HEK293 (cell line): ENCODE data around the gene ABHD4.

Experiments used
- CTCF ChIA-PET: fragments of 350-600 bp; formaldehyde crosslinking; extraction: SDS; loops from one replicate; lab custom pipeline; 2021; ENCODE audit warnings: antibody characterized with exemption; lab: Yijun Ruan, JAX
- POLR2A ChIA-PET: fragments of 300-600 bp; formaldehyde crosslinking; extraction: SDS; loops from one replicate; lab custom pipeline; 2020; ENCODE audit warnings: antibody characterized with exemption, inconsistent platforms; lab: Yijun Ruan, JAX
- H3K27ac ChIP-seq: fragments of 200-500 bp; sonication (Bioruptor generic); 2 replicates; pipeline ENCODE4 v1.5.1; 2014; ENCODE audit warnings: low read depth, low read length, control low read depth, inconsistent platforms; ENCODE audit errors: extremely low read depth
- H3K36me3 ChIP-seq, 2 experiments: fragments of 200-500 bp in 1 of 2; sonication (Bioruptor generic) in 1 of 2; 1 replicate in 1 of 2; 2 replicates in 1 of 2; pipeline ENCODE4 v1.5.1; 2014 to 2017; ENCODE audit warnings: inconsistent platforms in 2 of 2, low read length in 2 of 2; ENCODE audit not compliant: control insufficient read depth in 2 of 2, insufficient read depth in 1 of 2
- H3K4me1 ChIP-seq: fragments of 200-500 bp; sonication (Bioruptor generic); 2 replicates; pipeline ENCODE4 v1.5.1; 2014; ENCODE audit warnings: mild to moderate bottlenecking, low read length, inconsistent platforms; ENCODE audit not compliant: control insufficient read depth, insufficient read depth
- H3K4me3 ChIP-seq: 2 replicates; pipeline ENCODE4 v1.5.1; 2011; ENCODE audit warnings: low read depth, mild to moderate bottlenecking, control low read depth, low read length, moderate library complexity
- H3K9me3 ChIP-seq: fragments of 200-500 bp; sonication (Bioruptor generic); 2 replicates; pipeline ENCODE4 v1.5.1; 2014; ENCODE audit warnings: low read depth, low read length, inconsistent platforms; ENCODE audit not compliant: control insufficient read depth, insufficient read depth
- GLI4 ChIP-seq: fragments of 450-650 bp; formaldehyde crosslinking; IDR thresholded peaks from 2 replicates; pipeline ENCODE4 v1.5.1; 2016; ENCODE audit warnings: missing biosample characterization, missing genetic modification characterization
- HOXD13 ChIP-seq: sonication (generic); formaldehyde crosslinking; IDR thresholded peaks from 2 replicates; pipeline ENCODE4 v1.8.0; 2022; ENCODE audit warnings: missing genetic modification reagents, borderline replicate concordance
- KLF1 ChIP-seq: fragments of 450-650 bp; formaldehyde crosslinking; IDR thresholded peaks from 2 replicates; pipeline ENCODE4 v1.5.1; 2016; ENCODE audit warnings: missing biosample characterization, missing genetic modification characterization
- KLF17 ChIP-seq: fragments of 450-650 bp; formaldehyde crosslinking; IDR thresholded peaks from 2 replicates; pipeline ENCODE4 v1.5.1; 2016; ENCODE audit warnings: missing biosample characterization, missing genetic modification characterization
- PRDM1 ChIP-seq: fragments of 450-650 bp; formaldehyde crosslinking; IDR thresholded peaks from 2 replicates; pipeline ENCODE4; 2016; ENCODE audit warnings: missing biosample characterization, missing genetic modification characterization
- PRDM10 ChIP-seq: fragments of 450-650 bp; formaldehyde crosslinking; IDR thresholded peaks from 2 replicates; pipeline ENCODE4 v1.5.1; 2016; ENCODE audit warnings: missing biosample characterization, missing genetic modification characterization
- SCRT1 ChIP-seq: fragments of 450-650 bp; formaldehyde crosslinking; IDR thresholded peaks from 2 replicates; pipeline ENCODE4 v1.5.1; 2016; ENCODE audit warnings: missing biosample characterization, missing genetic modification characterization, borderline replicate concordance
- ZFHX2 ChIP-seq: fragments of 450-650 bp; formaldehyde crosslinking; conservative IDR thresholded peaks from 2 replicates; pipeline ENCODE4 v1.5.1; 2016; ENCODE audit warnings: missing biosample characterization, missing genetic modification characterization
- ZNF114 ChIP-seq: fragments of 450-650 bp; formaldehyde crosslinking; IDR thresholded peaks from 2 replicates; pipeline ENCODE4 v1.5.0; 2017; ENCODE audit warnings: missing biosample characterization, missing genetic modification characterization
- ZNF266 ChIP-seq: fragments of 450-650 bp; formaldehyde crosslinking; IDR thresholded peaks from 2 replicates; pipeline ENCODE4 v1.5.1; 2016; ENCODE audit warnings: missing biosample characterization, missing genetic modification characterization, low read depth
- ZNF280D ChIP-seq: fragments of 450-650 bp; formaldehyde crosslinking; IDR thresholded peaks from 2 replicates; pipeline ENCODE4 v1.5.1; 2016; ENCODE audit warnings: missing biosample characterization, missing genetic modification characterization
- ZNF324 ChIP-seq: fragments of 450-650 bp; formaldehyde crosslinking; IDR thresholded peaks from 2 replicates; pipeline ENCODE4 v1.5.1; 2016; ENCODE audit warnings: missing biosample characterization, missing genetic modification characterization
- ZNF394 ChIP-seq: fragments of 450-650 bp; formaldehyde crosslinking; IDR thresholded peaks from 2 replicates; pipeline ENCODE4 v1.5.1; 2016; ENCODE audit warnings: missing biosample characterization, missing genetic modification characterization, mild to moderate bottlenecking, moderate library complexity, borderline replicate concordance
- ZNF561 ChIP-seq: fragments of 450-650 bp; IDR thresholded peaks from 2 replicates; pipeline ENCODE4 v1.5.1; 2018; ENCODE audit warnings: missing biosample characterization, missing genetic modification characterization, borderline replicate concordance
- ZNF596 ChIP-seq: fragments of 450-650 bp; IDR thresholded peaks from 2 replicates; pipeline ENCODE4 v1.5.0; 2018; ENCODE audit warnings: missing biosample characterization, mild to moderate bottlenecking, missing genetic modification characterization, moderate library complexity
- ZNF837 ChIP-seq: fragments of 450-650 bp; formaldehyde crosslinking; IDR thresholded peaks from 2 replicates; pipeline ENCODE4 v1.5.1; 2016; ENCODE audit warnings: missing biosample characterization, missing genetic modification characterization
- TF ChIP-seq, protein P1 (sequence below): fragments of 450-650 bp; formaldehyde crosslinking; IDR thresholded peaks from 2 replicates; pipeline ENCODE4 v1.5.1; 2017; ENCODE audit warnings: missing biosample characterization, missing genetic modification characterization

Gene ABHD4

GRCh38 chr14:22573804-22574203 is 24.3 kb upstream of the ABHD4 start:
- H3K27ac ChIP-seq, result no peak overlapping the region
- ChIA-PET CTCF (interaction anchor here (0.7 to 1.4 kb wide), 3 partner anchors 17 to 249 kb away, joined by 3 to 4 read pairs (median 4); no protein-coding TSS in a partner anchor), POLR2A (no interaction called here)
- peaks cover 2% of the 10 kb centered on the region; the same call in 1 of the 2 replicates for H3K4me1 ChIP-seq
- H3K9me3 ChIP-seq, result no peaks in the 10 kb centered on the region
- peaks cover 58 to 59% of the 10 kb centered on the region in 2 experiments for H3K36me3 ChIP-seq
- no peak overlapping the region for H3K4me3 ChIP-seq
- no peak for TF ChIP-seq KLF17 (tag by site-specific recombination)
- TF ChIP-seq KLF1 (tag by site-specific recombination), result no peak
- TF ChIP-seq ZNF266 (tag by site-specific recombination), result no peak
- TF ChIP-seq ZNF114 (tag by site-specific recombination), result no peak
- TF ChIP-seq GLI4 (tag by site-specific recombination), result no peak
- TF ChIP-seq ZNF280D (tag by site-specific recombination), result no peak
- TF ChIP-seq ZNF561 (tag by site-specific recombination), result no peak
- TF ChIP-seq SCRT1 (tag by site-specific recombination), result no peak
- no peak for TF ChIP-seq PRDM1
- TF ChIP-seq, all 188 proteins: peak for 0

DNA sequence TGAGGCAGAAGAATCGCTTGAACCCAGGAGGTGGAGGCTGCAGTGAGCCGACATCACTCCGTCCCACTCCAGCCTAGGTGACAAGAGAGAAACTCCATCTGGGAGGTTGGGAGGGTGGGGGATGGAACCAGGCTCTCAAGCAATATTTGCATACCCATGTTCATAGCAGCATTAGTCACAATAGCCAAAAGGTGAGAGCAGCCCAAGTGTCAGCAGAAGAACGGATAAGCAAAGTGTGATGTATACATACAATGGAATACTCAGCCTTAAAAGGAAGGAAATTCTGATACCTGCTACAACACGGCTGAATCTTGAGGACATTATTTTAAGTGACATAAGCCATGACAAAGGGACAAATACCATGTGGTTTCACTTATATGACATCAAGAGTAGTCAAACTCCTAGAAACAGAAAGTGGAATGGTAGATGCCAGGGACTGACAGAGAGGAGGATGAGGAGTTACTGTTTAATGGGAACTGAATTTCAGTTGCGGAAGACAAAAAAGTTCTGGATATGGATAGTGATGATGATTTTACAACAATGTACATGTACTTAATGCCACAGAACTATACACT is 20.7 kb upstream of the ABHD4 start:
- no peak overlapping the region for H3K4me3 ChIP-seq
- no peak overlapping the region for H3K27ac ChIP-seq
- POLR2A ChIA-PET, result no interaction called here
- no peaks in the 10 kb centered on the region for H3K9me3 ChIP-seq
- H3K36me3 ChIP-seq, result peaks cover 29 to 32% of the 10 kb centered on the region in 2 experiments
- 0 out of 2 replicates have a peak, but pooled peaks cover 3% of the 10 kb centered on the region for H3K4me1 ChIP-seq
- TF ChIP-seq PRDM1 (0 out of 2 replicates have a peak, but pooled peaks have one; percentile 15), ZNF324 (tag by site-specific recombination) (no peak), PRDM10 (tag by site-specific recombination) (peak; percentile 52)
- CTCF ChIA-PET, result interaction anchor here (0.6 to 1.1 kb wide), 3 partner anchors 17 to 74 kb away, joined by 3 read pairs; no protein-coding TSS in a partner anchor

- peaks cover 13 to 14% of the 10 kb centered on the region in 2 experiments for H3K36me3 ChIP-seq
- no peak overlapping the region for H3K27ac ChIP-seq
- H3K4me3 ChIP-seq, result no peak overlapping the region
- TF ChIP-seq ZNF394 (tag by site-specific recombination) (no peak), ZFHX2 (tag by site-specific recombination) (no peak), HOXD13 (no peak), ZNF596 (tag by site-specific recombination) (no peak), ZNF837 (tag by site-specific recombination) (no peak)
- TF ChIP-seq, protein P1, sequence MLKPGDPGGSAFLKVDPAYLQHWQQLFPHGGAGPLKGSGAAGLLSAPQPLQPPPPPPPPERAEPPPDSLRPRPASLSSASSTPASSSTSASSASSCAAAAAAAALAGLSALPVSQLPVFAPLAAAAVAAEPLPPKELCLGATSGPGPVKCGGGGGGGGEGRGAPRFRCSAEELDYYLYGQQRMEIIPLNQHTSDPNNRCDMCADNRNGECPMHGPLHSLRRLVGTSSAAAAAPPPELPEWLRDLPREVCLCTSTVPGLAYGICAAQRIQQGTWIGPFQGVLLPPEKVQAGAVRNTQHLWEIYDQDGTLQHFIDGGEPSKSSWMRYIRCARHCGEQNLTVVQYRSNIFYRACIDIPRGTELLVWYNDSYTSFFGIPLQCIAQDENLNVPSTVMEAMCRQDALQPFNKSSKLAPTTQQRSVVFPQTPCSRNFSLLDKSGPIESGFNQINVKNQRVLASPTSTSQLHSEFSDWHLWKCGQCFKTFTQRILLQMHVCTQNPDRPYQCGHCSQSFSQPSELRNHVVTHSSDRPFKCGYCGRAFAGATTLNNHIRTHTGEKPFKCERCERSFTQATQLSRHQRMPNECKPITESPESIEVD (tag by site-specific recombination), result 0 out of 2 replicates have a peak, but pooled peaks have one; percentile 30
- POLR2A ChIA-PET, result no interaction called here
- CTCF ChIA-PET, result interaction anchor here (1.1 to 1.3 kb wide), 2 partner anchors 9 to 74 kb away, joined by 3 to 7 read pairs; no protein-coding TSS in a partner anchor
- 0 out of 2 replicates have a peak, but pooled peaks cover 3% of the 10 kb centered on the region for H3K4me1 ChIP-seq
- H3K9me3 ChIP-seq, result no peaks in the 10 kb centered on the region
These were observed 18.9 kb upstream of the ABHD4 start for GRCh38 chr14:22579236-22579635.
